Chondrocyte (in vitro differentiated cells): ENCODE measurements around the gene PLA2G3. TPM values are rescaled to one million over a fixed set of nuclear protein-coding genes. Genes with fewer than 3 reads are reported as not detected.
A peak's percentile ranks its signal among the peaks of the same experiment; 100 is the strongest.

Source experiments
- DNase-seq: peaks from one replicate; pipeline ENCODE4 v3.0.0; 2021; ENCODE audit warnings: mixed read lengths, low spot score
- H3K27ac Mint-ChIP-seq: one replicate; pipeline ENCODE4 v1.8.0; 2021; ENCODE audit warnings: mild to moderate bottlenecking, moderate library complexity, mixed read lengths; ENCODE audit not compliant: unreplicated experiment
- H3K27me3 Mint-ChIP-seq: 2 replicates; pipeline ENCODE4 v1.8.0; 2021; ENCODE audit warnings: low read depth, mixed read lengths
- H3K36me3 Mint-ChIP-seq: 2 replicates; pipeline ENCODE4 v1.8.0; 2021; ENCODE audit warnings: low read depth, mixed read lengths
- H3K4me1 Mint-ChIP-seq: 2 replicates; pipeline ENCODE4 v1.8.0; 2021; ENCODE audit warnings: low read depth, mild to moderate bottlenecking, mixed read lengths
- H3K4me3 Mint-ChIP-seq: one replicate; pipeline ENCODE4 v1.8.0; 2021; ENCODE audit warnings: mild to moderate bottlenecking, moderate library complexity, mixed read lengths; ENCODE audit not compliant: unreplicated experiment
- H3K9me3 Mint-ChIP-seq: 2 replicates; pipeline ENCODE4 v1.8.0; 2021; ENCODE audit warnings: low read depth, mixed read lengths
- total RNA-seq: library from RNA; stranded (reverse); gene quantifications from 3 replicates; pipeline ENCODE4 v1.2.1, GENCODE V29; 2021
- TF ChIP-seq, protein P1 (sequence below): fragments of 200-600 bp; sonication (generic); IDR thresholded peaks from 2 replicates; pipeline ENCODE4 v1.5.0; 2021; ENCODE audit warnings: antibody characterized with exemption, mild to moderate bottlenecking, moderate library complexity

Gene PLA2G3
- total RNA-seq, 1 donor from 2014 or later = 0.07 TPM

DNA sequence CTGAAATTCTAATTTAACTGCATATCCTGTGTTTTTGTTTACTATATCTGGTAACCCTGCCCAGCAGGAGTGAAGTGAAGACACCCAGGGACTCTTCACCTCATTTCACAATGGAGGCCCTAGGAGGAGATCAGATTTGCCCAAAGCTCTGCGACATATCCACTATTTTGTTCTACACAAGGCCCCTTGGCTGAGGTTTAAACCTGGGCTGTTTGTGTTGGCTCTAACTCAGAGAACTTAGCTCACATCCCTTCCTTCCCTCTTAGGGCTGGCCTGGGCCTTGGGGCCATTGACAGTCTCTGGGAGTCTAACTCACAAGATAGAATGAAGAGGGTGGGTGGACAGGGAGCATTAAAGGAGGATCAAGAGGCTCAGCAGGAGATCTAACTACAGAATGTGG, 8.2 kb upstream of the PLA2G3 start:
- H3K4me3 Mint-ChIP-seq = no peak overlapping the region
- H3K36me3 Mint-ChIP-seq = no peaks in the 10 kb centered on the region
- H3K27ac Mint-ChIP-seq = peak overlapping the region; percentile 72
- TF ChIP-seq, protein P1, sequence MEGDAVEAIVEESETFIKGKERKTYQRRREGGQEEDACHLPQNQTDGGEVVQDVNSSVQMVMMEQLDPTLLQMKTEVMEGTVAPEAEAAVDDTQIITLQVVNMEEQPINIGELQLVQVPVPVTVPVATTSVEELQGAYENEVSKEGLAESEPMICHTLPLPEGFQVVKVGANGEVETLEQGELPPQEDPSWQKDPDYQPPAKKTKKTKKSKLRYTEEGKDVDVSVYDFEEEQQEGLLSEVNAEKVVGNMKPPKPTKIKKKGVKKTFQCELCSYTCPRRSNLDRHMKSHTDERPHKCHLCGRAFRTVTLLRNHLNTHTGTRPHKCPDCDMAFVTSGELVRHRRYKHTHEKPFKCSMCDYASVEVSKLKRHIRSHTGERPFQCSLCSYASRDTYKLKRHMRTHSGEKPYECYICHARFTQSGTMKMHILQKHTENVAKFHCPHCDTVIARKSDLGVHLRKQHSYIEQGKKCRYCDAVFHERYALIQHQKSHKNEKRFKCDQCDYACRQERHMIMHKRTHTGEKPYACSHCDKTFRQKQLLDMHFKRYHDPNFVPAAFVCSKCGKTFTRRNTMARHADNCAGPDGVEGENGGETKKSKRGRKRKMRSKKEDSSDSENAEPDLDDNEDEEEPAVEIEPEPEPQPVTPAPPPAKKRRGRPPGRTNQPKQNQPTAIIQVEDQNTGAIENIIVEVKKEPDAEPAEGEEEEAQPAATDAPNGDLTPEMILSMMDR = no peak
- DNase-seq = no peak
- H3K9me3 Mint-ChIP-seq = peaks cover 17% of the 10 kb centered on the region
- H3K27me3 Mint-ChIP-seq = no peaks in the 10 kb centered on the region
- H3K4me1 Mint-ChIP-seq = peaks cover 11% of the 10 kb centered on the region

DNA sequence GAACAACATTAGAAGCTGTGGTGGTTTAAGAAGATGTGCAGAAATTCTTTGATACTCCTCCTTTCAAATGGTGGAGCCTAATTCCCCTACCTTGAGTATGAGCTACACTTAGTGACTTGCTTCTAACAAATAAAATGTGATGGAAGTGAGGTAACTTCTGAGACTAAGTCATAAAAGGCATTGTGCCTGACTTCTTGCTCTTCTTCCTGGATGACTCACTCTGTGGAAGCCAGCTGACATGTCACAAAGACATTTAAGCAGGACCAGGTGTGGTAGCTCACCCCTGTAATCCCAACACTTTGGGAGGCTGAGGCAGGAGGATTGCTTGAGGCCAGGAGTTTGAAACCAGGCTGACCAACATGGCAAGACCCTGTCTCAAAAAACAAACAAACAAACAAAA, 3.9 kb upstream of the PLA2G3 start:
- H3K27me3 Mint-ChIP-seq = peaks cover 10% of the 10 kb centered on the region
- H3K36me3 Mint-ChIP-seq = no peaks in the 10 kb centered on the region
- TF ChIP-seq, protein P1 = no peak
- H3K4me3 Mint-ChIP-seq = no peak overlapping the region
- peaks cover 13% of the 10 kb centered on the region for H3K4me1 Mint-ChIP-seq
- peaks cover 17% of the 10 kb centered on the region for H3K9me3 Mint-ChIP-seq
- H3K27ac Mint-ChIP-seq = no peak overlapping the region
- no peak for DNase-seq

DNA sequence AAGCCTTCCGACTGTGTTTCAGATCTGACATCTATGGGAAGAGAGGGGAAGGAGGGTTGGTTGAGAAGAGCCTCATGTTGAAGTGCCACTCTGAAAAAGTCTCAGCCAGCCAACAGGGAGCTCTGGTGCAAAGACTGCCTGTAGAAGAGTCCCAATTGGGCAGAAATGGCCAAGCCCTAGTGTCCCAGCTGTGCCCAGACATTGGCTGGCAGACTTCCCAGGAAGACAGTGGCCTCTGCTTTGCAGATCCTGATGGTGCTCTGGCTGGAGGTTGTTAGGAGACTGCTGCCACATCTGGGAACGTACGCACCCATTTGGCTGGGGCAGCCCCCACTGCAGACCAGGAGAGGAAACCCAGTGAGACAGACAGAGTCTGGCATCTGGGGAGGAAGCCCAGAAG, 3.2 kb upstream of the PLA2G3 start:
- Mint-ChIP-seq H3K4me1 (peaks cover 7% of the 10 kb centered on the region), H3K27me3 (peaks cover 14% of the 10 kb centered on the region), H3K4me3 (no peak overlapping the region), H3K9me3 (peaks cover 17% of the 10 kb centered on the region), H3K27ac (no peak overlapping the region), H3K36me3 (no peaks in the 10 kb centered on the region)
- DNase-seq = no peak
- TF ChIP-seq, protein P1 = no peak

DNA sequence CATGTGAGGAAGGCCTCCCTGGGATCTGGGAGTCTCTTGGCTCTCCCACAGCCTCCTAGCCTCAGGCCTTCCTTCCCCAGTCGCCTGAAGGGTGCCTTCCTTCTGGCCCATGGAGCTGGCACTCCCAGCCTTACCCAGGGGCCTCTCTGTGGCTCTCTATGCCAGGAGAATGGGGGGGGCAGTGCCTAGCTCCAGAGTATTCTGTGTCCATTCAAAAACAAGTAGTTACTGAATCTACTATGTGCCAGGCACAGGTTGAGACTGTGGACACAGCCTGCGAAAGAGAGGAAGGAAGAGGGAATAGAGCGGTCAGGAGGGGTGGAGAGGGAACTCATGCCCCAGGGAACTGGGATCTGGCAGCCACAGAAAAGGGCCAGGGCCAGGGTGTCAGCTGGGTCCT, 2.7 kb upstream of the PLA2G3 start:
- Mint-ChIP-seq H3K27me3 (peaks cover 15% of the 10 kb centered on the region), H3K4me1 (peaks cover 4% of the 10 kb centered on the region), H3K27ac (no peak overlapping the region), H3K4me3 (no peak overlapping the region), H3K36me3 (no peaks in the 10 kb centered on the region), H3K9me3 (peaks cover 17% of the 10 kb centered on the region)
- TF ChIP-seq, protein P1 = no peak
- DNase-seq = no peak

DNA sequence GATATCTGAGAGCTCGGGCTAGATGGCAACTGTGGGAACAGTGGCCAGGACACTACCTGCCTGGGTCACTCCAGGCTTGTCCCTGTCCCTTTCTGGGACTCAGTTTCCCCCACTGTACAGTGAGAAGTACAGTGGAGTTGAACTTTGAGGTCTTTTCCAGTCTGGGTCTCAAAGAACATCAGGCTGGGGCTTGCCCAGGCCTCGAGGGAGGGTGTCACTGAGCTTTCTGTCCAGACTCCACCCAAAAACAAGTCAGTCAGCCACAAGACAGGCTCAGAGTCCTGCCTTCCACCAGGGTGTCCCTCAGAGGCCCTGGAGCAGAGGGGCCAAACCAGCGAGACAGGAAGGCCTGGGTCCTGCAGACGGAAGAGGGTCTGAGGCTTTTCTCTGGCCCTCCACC, 2.0 kb upstream of the PLA2G3 start:
- Mint-ChIP-seq H3K27me3 (peaks cover 15% of the 10 kb centered on the region), H3K9me3 (peaks cover 17% of the 10 kb centered on the region), H3K36me3 (no peaks in the 10 kb centered on the region), H3K27ac (no peak overlapping the region), H3K4me1 (peaks cover 4% of the 10 kb centered on the region), H3K4me3 (no peak overlapping the region)
- DNase-seq = no peak
- TF ChIP-seq, protein P1 = no peak
